ENCODE data around the gene MYO10. TPM values are rescaled to one million over a fixed set of nuclear protein-coding genes. Genes with fewer than 3 reads are reported as not detected.

MYO10 gene
- total RNA-seq, 2 donors from 2014 or later = 24.7 to 77.0 TPM

DNA sequence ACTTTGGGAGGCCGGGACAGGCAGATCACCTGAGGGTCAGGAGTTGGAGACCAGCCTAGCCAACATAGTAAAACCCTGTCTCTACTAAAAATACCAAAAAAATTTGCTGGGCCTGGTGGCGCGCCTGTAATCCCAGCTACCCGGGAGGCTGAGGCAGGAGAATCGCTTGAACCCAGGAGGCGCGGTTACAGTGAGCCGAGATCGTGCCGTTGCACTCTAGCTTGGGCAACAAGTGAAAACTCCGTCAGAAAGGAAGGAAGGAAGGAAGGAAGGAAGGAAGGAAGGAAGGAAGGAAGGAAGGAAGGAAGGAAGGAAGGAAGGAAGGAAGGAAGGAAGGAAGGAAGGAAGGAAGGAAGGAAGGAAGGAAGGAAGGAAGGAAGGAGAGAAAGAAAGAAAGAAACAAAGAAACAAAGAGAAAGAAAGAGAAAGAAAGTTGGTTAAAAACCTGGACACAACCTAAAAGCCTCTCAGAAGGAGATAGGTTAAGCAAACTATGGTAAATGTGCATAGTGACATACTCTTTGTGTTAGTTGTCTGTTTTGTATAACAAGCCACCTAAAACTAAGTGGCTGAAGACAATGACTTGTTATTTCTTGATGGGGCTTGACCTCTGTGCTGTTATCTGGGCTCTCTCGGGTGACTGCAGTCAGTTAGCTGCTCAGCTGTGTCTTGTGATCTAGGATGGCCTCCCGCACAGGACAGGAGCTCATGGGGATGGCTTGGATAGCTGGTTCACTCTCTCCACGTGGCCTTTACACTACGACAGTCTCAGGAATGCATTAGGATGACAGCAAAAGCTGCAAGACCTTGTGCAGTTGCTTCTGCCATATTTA is 8.0 kb upstream of the MYO10 start:
- Histone ChIP-seq H3K4me1 (replicated peaks) (no peaks in the 10 kb centered on the region), H3K36me3 (no peaks in the 10 kb centered on the region), H3K4me3 (no peak overlapping the region), H3K9me3 (no peaks in the 10 kb centered on the region), H3K27me3 (replicated peaks; ENCODE audit: insufficient read depth) (no peaks in the 10 kb centered on the region), H3K27ac (no peak overlapping the region)
- no peak for DNase-seq (ENCODE audit: low spot score)
- 83% methylated on average over 15 of the region's 15 CpGs for WGBS
- no peak for TF ChIP-seq POLR2AphosphoS5 (IDR thresholded peaks at IDR 0.05)
- no peak for TF ChIP-seq POLR2A (IDR thresholded peaks at IDR 0.05)
- TF ChIP-seq, protein P1, sequence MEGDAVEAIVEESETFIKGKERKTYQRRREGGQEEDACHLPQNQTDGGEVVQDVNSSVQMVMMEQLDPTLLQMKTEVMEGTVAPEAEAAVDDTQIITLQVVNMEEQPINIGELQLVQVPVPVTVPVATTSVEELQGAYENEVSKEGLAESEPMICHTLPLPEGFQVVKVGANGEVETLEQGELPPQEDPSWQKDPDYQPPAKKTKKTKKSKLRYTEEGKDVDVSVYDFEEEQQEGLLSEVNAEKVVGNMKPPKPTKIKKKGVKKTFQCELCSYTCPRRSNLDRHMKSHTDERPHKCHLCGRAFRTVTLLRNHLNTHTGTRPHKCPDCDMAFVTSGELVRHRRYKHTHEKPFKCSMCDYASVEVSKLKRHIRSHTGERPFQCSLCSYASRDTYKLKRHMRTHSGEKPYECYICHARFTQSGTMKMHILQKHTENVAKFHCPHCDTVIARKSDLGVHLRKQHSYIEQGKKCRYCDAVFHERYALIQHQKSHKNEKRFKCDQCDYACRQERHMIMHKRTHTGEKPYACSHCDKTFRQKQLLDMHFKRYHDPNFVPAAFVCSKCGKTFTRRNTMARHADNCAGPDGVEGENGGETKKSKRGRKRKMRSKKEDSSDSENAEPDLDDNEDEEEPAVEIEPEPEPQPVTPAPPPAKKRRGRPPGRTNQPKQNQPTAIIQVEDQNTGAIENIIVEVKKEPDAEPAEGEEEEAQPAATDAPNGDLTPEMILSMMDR (IDR thresholded peaks at IDR 0.05) = no peak
- intact Hi-C loops (cut with DNase I) = no loop called here

DNA sequence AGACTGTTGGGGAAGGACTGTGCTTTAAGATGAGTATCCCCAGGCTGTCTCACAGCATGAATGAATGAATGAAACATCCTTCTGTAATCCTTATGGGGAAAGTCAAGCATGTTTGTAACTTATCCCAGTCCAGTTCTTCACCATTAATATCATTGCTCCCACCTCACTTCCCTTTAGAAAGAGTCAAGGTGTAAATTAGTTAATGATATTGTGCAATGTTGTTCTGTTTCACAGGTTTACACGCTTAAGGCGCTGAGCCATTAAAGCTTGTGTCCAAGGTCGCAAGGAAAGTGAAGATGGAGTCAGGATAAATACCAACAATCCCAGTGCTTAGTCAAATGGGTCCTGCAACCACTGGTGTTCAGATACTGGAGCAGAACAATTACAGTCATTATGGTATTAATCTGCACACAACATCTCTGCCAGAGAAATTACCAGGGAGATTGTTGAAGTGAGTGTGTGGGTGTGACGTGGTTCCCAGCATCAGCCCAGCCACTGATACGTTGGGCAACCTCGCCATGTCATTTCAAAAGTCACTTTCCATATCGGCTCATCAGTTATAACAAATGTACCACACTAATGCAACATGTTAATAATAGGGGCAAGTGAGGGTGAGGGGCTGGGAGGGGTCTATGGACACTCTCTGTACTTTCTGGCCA is 1.5 kb upstream of the MYO10 start:
- Histone ChIP-seq H3K9me3 (no peaks in the 10 kb centered on the region), H3K27me3 (replicated peaks; ENCODE audit: insufficient read depth) (no peaks in the 10 kb centered on the region), H3K36me3 (no peaks in the 10 kb centered on the region), H3K4me1 (replicated peaks) (no peaks in the 10 kb centered on the region), H3K27ac (peak overlapping the region; percentile 93), H3K4me3 (no peak overlapping the region)
- no peak for DNase-seq (ENCODE audit: low spot score)
- intact Hi-C loops (cut with DNase I) = no loop called here
- 82% methylated on average over 7 of the region's 7 CpGs for WGBS
- TF ChIP-seq POLR2AphosphoS5 (IDR thresholded peaks at IDR 0.05) = no peak
- TF ChIP-seq, protein P1 (IDR thresholded peaks at IDR 0.05) = no peak
- no peak for TF ChIP-seq POLR2A (IDR thresholded peaks at IDR 0.05)

DNA sequence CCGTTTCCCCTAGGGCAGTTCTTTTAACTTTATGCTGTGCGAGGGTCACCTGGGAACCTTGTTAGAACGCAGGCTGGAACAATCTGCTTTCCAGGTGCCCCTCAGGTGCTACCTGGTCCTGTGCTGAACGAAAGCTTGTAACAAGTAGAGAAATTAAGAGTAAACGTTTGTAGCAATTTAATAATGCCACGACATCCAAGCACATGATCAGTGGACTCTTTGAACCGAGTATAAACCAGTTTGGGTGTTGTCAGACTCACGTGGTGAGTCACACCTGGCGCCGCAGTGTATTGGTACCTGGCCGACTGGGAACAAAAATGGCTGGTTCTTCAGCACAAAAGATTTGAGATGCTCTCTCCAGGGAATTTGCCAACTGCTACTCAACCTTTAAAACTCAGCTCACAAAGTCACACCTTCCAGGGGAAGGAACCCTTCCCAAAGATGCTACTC is 926 bp upstream of the MYO10 start:
- Histone ChIP-seq H3K9me3 (no peaks in the 10 kb centered on the region), H3K36me3 (no peaks in the 10 kb centered on the region), H3K27me3 (replicated peaks; ENCODE audit: insufficient read depth) (no peaks in the 10 kb centered on the region), H3K27ac (peak overlapping the region; percentile 93), H3K4me3 (peak overlapping the region; percentile 88 to 98), H3K4me1 (replicated peaks) (no peaks in the 10 kb centered on the region)
- DNase-seq (ENCODE audit: low spot score) = peak; percentile 73
- intact Hi-C loops (cut with DNase I) = no loop called here
- TF ChIP-seq POLR2A (IDR thresholded peaks at IDR 0.05) (no peak), POLR2AphosphoS5 (IDR thresholded peaks at IDR 0.05) (peak; percentile 57)
- TF ChIP-seq, protein P1 (IDR thresholded peaks at IDR 0.05) = no peak
- WGBS = 17% methylated on average over 11 of the region's 11 CpGs

DNA sequence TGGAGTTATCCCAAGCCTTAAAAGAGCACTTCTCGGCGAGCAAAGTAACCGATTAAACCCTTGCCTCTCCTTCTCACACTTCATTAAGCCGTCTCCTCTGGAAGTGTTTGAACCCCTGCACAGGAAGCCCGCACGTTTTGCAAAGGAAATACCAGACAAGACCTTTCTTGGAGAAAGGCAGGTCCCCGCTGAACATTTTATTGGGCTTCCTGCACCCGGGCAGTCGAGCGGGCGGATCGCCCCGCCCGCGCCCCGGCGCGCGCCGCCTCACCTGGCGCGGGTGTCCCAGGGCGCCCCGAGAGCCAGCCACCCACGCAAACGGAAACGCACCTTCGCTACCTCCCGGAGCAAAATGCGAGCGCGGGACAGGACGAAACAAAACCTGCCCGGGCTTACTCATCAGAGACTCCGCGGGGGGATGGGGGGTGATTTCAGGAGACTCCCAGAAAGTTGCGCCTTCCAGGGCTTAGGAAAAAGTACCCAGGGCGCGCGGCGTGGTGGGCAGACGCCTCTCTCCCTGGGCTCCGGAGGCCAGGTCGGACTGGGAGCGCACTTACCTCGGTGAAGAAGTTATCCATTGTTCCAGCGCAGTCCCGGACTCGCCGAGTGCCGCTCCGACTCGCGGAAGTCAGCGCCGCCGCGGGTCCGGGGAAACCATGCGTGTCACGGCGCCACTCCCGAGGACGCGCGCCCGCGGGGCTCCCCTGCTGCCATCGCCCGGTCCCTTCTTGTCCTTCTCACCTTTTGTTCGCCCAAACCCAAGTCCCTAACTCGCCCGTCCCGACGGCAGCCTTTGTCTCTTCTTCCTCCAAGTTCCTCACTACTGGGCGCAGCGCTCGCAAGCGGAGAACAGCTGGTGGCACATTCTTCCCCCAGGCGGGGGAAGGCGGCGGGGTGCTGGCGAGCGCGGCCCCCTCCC is 598 bp downstream of the MYO10 start:
- no peaks in the 10 kb centered on the region for H3K27me3 ChIP-seq (replicated peaks; ENCODE audit: insufficient read depth)
- no peaks in the 10 kb centered on the region for H3K4me1 ChIP-seq (replicated peaks)
- under 1% methylated on average over 70 of the region's 85 CpGs for WGBS
- H3K36me3 ChIP-seq = no peaks in the 10 kb centered on the region
- H3K4me3 ChIP-seq = peak overlapping the region; percentile 88 to 98
- H3K9me3 ChIP-seq = no peaks in the 10 kb centered on the region
- H3K27ac ChIP-seq = peak overlapping the region; percentile 93
- intact Hi-C loops (cut with DNase I) = no loop called here
- TF ChIP-seq POLR2AphosphoS5 (IDR thresholded peaks at IDR 0.05) = no peak
- TF ChIP-seq, protein P1 (IDR thresholded peaks at IDR 0.05) = no peak
- no peak for TF ChIP-seq POLR2A (IDR thresholded peaks at IDR 0.05)
- DNase-seq (ENCODE audit: low spot score) = peak; percentile 42
